SK-N-SH (cell line): ENCODE results near the gene ACTC1. TPM values are rescaled to one million over a fixed set of nuclear protein-coding genes. Genes with fewer than 3 reads are reported as not detected.

ENCODE experiments used
- CHD2 ChIP-seq: fragments of 150-350 bp; IDR thresholded peaks from 2 replicates; pipeline ENCODE4 v1.6.1; 2018; ENCODE audit warnings: low read length; ENCODE audit not compliant: partially characterized antibody
- EZH2phosphoT487 ChIP-seq: fragments of 200-600 bp; sonication (generic); IDR thresholded peaks from 2 replicates; pipeline ENCODE4 v1.6.1; 2017; ENCODE audit warnings: low read depth, mixed run types, mild to moderate bottlenecking, antibody characterized with exemption, moderate library complexity, borderline replicate concordance
- FOSL2 ChIP-seq: IDR thresholded peaks from 2 replicates; pipeline ENCODE4 v1.4.0; 2012; ENCODE audit warnings: low read depth, mild to moderate bottlenecking, moderate library complexity, borderline replicate concordance
- FOXJ3 ChIP-seq: sonication (generic); formaldehyde crosslinking; IDR thresholded peaks from 2 replicates; pipeline ENCODE4 v1.5.1; 2020; ENCODE audit warnings: mild to moderate bottlenecking, missing genetic modification reagents
- FOXM1 ChIP-seq: IDR thresholded peaks from 2 replicates; pipeline ENCODE4 v1.4.0; 2012; ENCODE audit warnings: low read depth, mild to moderate bottlenecking
- GABPA ChIP-seq: IDR thresholded peaks from 2 replicates; pipeline ENCODE4 v1.4.0; 2012; ENCODE audit warnings: low read depth, mild to moderate bottlenecking
- MXI1 ChIP-seq: IDR thresholded peaks from 2 replicates; pipeline ENCODE4 v1.6.1; 2012; ENCODE audit warnings: mild to moderate bottlenecking, low read depth, low read length, improper control_type of control experiment
- POLR2AphosphoS5 ChIP-seq: IDR thresholded peaks from 2 replicates; pipeline ENCODE4 v1.6.1; 2012; ENCODE audit warnings: low read depth, low read length
- RCOR1 ChIP-seq: fragments of 150-350 bp; IDR thresholded peaks from 2 replicates; pipeline ENCODE4 v1.6.1; 2017; ENCODE audit warnings: antibody characterized with exemption, low read length
- RFX5 ChIP-seq: IDR thresholded peaks from 2 replicates; pipeline ENCODE4 v1.6.1; 2012; ENCODE audit warnings: mild to moderate bottlenecking, improper control_type of control experiment, low read length
- TAF1 ChIP-seq: IDR thresholded peaks from 2 replicates; pipeline ENCODE4 v1.6.1; 2012; ENCODE audit warnings: low read depth, mild to moderate bottlenecking, low read length, moderate library complexity, borderline replicate concordance
- TCF12 ChIP-seq: IDR thresholded peaks from 2 replicates; pipeline ENCODE4 v1.4.0; 2012
- TEAD4 ChIP-seq: IDR thresholded peaks from 2 replicates; pipeline ENCODE4 v1.4.0; 2012; ENCODE audit warnings: mild to moderate bottlenecking, borderline replicate concordance; ENCODE audit not compliant: insufficient read depth
- YY1 ChIP-seq: IDR thresholded peaks from 2 replicates; pipeline ENCODE4 v1.4.0; 2012; ENCODE audit warnings: low read depth, mild to moderate bottlenecking
- polyA plus RNA-seq, 3 experiments: library from polyadenylated mRNA; depleted of rRNA; stranded (reverse); fragments of >200 nt; gene quantifications; 2 replicates each; pipeline ENCODE4 v1.2.3, GENCODE V29; 2012
- TF ChIP-seq, protein P1 (sequence below): IDR thresholded peaks from 2 replicates; pipeline ENCODE4 v1.6.1; 2012; ENCODE audit warnings: mild to moderate bottlenecking, low read depth, low read length, moderate library complexity
- TF ChIP-seq, protein P2 (sequence below): IDR thresholded peaks from 2 replicates; pipeline ENCODE4 v1.4.0; 2012; ENCODE audit warnings: low read depth, borderline replicate concordance
- TF ChIP-seq, protein P3 (sequence below): fragments of 150-350 bp; IDR thresholded peaks from 2 replicates; pipeline ENCODE4 v1.6.1; 2016; ENCODE audit warnings: mild to moderate bottlenecking, low read depth, low read length
- TF ChIP-seq, protein P4 (sequence below): fragments of 200-600 bp; sonication (generic); IDR thresholded peaks from 2 replicates; pipeline ENCODE4 v1.6.1; 2017; ENCODE audit warnings: antibody characterized with exemption, mild to moderate bottlenecking, moderate library complexity
- TF ChIP-seq, protein P5 (sequence below): fragments of 150-350 bp; IDR thresholded peaks from 2 replicates; pipeline ENCODE4 v1.6.1; 2017; ENCODE audit warnings: antibody characterized with exemption, low read length, low read depth, borderline replicate concordance

The ACTC1 gene
- polyA plus RNA-seq, 1 of the 3 experiments (the other 2 are of a cell fraction): not detected

DNA sequence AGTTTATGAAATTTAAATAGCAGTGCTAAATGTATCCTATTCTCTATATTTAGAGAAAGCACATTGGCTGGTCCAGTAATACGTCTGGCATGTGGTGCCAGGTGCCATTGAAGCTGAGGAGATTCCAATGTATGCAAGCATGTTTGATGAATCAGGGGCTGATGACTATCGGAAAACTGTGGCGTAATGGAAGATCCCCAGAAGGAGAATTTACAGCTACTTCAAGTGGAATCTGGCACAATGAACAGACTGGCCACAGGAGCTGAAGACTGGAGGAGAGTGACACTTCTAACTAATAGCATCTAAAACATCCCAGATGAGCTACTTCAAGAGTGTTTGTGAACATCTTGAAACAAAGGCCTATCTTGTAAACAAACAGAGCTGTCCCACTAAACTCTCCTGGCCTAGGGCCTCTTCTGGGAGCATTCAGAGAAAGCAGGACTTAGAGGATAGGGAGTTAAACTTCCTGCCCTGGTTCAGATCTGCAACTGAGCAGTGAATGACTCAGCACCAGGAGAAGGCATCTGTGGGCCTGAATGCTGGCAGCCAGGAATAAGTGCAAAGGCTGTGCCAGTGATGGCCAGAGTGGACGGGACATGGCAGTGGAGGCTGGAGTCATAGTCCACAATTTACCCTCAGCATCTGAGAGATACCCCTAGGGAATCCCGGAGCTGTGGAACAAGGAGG is 15.2 kb upstream of the ACTC1 start (continued):
- TF ChIP-seq, protein P1, sequence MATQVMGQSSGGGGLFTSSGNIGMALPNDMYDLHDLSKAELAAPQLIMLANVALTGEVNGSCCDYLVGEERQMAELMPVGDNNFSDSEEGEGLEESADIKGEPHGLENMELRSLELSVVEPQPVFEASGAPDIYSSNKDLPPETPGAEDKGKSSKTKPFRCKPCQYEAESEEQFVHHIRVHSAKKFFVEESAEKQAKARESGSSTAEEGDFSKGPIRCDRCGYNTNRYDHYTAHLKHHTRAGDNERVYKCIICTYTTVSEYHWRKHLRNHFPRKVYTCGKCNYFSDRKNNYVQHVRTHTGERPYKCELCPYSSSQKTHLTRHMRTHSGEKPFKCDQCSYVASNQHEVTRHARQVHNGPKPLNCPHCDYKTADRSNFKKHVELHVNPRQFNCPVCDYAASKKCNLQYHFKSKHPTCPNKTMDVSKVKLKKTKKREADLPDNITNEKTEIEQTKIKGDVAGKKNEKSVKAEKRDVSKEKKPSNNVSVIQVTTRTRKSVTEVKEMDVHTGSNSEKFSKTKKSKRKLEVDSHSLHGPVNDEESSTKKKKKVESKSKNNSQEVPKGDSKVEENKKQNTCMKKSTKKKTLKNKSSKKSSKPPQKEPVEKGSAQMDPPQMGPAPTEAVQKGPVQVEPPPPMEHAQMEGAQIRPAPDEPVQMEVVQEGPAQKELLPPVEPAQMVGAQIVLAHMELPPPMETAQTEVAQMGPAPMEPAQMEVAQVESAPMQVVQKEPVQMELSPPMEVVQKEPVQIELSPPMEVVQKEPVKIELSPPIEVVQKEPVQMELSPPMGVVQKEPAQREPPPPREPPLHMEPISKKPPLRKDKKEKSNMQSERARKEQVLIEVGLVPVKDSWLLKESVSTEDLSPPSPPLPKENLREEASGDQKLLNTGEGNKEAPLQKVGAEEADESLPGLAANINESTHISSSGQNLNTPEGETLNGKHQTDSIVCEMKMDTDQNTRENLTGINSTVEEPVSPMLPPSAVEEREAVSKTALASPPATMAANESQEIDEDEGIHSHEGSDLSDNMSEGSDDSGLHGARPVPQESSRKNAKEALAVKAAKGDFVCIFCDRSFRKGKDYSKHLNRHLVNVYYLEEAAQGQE: no peak
- no peak for TF ChIP-seq FOXJ3 (CRISPR knock-in tag)
- TF ChIP-seq EZH2phosphoT487: no peak
- TF ChIP-seq, protein P2, sequence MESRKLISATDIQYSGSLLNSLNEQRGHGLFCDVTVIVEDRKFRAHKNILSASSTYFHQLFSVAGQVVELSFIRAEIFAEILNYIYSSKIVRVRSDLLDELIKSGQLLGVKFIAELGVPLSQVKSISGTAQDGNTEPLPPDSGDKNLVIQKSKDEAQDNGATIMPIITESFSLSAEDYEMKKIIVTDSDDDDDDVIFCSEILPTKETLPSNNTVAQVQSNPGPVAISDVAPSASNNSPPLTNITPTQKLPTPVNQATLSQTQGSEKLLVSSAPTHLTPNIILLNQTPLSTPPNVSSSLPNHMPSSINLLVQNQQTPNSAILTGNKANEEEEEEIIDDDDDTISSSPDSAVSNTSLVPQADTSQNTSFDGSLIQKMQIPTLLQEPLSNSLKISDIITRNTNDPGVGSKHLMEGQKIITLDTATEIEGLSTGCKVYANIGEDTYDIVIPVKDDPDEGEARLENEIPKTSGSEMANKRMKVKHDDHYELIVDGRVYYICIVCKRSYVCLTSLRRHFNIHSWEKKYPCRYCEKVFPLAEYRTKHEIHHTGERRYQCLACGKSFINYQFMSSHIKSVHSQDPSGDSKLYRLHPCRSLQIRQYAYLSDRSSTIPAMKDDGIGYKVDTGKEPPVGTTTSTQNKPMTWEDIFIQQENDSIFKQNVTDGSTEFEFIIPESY: 0 out of 2 replicates have a peak, but pooled peaks have one; percentile 65
- TF ChIP-seq FOXM1: no peak; the same call in 1 of the 2 replicates
- no peak for TF ChIP-seq MXI1
- no peak for TF ChIP-seq CHD2
- 0 out of 2 replicates have a peak, but pooled peaks have one; percentile 17 for TF ChIP-seq YY1
- TF ChIP-seq, protein P3, sequence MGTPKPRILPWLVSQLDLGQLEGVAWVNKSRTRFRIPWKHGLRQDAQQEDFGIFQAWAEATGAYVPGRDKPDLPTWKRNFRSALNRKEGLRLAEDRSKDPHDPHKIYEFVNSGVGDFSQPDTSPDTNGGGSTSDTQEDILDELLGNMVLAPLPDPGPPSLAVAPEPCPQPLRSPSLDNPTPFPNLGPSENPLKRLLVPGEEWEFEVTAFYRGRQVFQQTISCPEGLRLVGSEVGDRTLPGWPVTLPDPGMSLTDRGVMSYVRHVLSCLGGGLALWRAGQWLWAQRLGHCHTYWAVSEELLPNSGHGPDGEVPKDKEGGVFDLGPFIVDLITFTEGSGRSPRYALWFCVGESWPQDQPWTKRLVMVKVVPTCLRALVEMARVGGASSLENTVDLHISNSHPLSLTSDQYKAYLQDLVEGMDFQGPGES: no peak
- no peak for TF ChIP-seq RCOR1
- TF ChIP-seq TAF1: peak; percentile 15; the same call in 1 of the 2 replicates
- TF ChIP-seq TCF12: peak; percentile 90
- TF ChIP-seq, protein P4, sequence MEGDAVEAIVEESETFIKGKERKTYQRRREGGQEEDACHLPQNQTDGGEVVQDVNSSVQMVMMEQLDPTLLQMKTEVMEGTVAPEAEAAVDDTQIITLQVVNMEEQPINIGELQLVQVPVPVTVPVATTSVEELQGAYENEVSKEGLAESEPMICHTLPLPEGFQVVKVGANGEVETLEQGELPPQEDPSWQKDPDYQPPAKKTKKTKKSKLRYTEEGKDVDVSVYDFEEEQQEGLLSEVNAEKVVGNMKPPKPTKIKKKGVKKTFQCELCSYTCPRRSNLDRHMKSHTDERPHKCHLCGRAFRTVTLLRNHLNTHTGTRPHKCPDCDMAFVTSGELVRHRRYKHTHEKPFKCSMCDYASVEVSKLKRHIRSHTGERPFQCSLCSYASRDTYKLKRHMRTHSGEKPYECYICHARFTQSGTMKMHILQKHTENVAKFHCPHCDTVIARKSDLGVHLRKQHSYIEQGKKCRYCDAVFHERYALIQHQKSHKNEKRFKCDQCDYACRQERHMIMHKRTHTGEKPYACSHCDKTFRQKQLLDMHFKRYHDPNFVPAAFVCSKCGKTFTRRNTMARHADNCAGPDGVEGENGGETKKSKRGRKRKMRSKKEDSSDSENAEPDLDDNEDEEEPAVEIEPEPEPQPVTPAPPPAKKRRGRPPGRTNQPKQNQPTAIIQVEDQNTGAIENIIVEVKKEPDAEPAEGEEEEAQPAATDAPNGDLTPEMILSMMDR: no peak
- TF ChIP-seq RFX5: no peak
- TF ChIP-seq, protein P5, sequence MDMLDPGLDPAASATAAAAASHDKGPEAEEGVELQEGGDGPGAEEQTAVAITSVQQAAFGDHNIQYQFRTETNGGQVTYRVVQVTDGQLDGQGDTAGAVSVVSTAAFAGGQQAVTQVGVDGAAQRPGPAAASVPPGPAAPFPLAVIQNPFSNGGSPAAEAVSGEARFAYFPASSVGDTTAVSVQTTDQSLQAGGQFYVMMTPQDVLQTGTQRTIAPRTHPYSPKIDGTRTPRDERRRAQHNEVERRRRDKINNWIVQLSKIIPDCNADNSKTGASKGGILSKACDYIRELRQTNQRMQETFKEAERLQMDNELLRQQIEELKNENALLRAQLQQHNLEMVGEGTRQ: no peak
- TF ChIP-seq TEAD4: peak; percentile 92
- TF ChIP-seq POLR2AphosphoS5: peak; percentile 45; the same call in 1 of the 2 replicates
- no peak; the same call in 1 of the 2 replicates for TF ChIP-seq GABPA
- peak; percentile 95 for TF ChIP-seq FOSL2
